PC-3 (cell line): Measurements from ENCODE around the gene HMOX1.

Source experiments
- EZH2 ChIP-seq: fragments of 300-600 bp; sonication (generic); IDR thresholded peaks from one replicate; pipeline ENCODE4 v1.6.1; 2017; ENCODE audit warnings: antibody characterized with exemption, mild to moderate bottlenecking, low read length; ENCODE audit not compliant: unreplicated experiment
- EZH2phosphoT487 ChIP-seq: fragments of 300-600 bp; sonication (generic); IDR thresholded peaks from 2 replicates; pipeline ENCODE4 v1.6.1; 2018; ENCODE audit warnings: mild to moderate bottlenecking, antibody characterized with exemption, low read length, borderline replicate concordance
- TF ChIP-seq, protein P1 (sequence below): fragments of 300-600 bp; sonication (generic); conservative IDR thresholded peaks from 2 replicates; pipeline ENCODE4 v1.5.1; 2017; ENCODE audit warnings: antibody characterized with exemption, low read depth, mild to moderate bottlenecking, low read length

DNA sequence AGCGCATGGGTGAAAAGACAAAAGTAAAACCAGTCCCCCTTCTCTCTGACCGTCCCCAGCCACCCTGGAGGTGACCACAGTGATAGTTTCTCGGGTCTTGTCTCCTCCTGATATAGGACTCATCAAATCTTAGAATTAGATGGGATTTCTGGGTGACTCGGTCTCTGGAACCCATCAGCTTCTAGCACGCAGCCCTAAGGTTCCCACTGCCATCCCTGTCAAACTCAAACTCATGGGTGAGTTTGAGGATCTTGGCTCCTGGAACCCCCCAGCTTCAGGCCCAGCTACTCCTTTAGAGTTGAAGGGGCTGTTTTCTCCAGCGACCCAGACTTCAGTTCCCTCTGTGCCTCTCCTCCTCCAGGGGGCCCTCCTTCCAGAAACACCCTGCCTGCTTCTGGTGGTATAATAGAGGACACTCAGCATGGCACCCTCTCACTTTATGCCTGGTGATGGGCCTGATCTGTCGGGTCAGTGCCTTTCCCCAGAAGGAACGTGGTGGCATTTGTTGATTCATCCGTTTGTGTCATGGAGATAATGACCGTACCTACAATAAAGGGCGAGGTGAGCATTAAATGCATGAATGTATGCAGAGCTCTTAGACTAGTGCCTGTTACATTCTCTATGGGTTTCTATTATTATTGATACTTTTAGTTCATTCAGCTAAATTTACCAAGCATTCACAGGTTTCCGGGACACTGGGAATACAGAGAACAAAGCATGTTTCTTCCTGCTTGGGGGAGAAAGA, 50.8 kb downstream of the HMOX1 start:
- TF ChIP-seq, protein P1, sequence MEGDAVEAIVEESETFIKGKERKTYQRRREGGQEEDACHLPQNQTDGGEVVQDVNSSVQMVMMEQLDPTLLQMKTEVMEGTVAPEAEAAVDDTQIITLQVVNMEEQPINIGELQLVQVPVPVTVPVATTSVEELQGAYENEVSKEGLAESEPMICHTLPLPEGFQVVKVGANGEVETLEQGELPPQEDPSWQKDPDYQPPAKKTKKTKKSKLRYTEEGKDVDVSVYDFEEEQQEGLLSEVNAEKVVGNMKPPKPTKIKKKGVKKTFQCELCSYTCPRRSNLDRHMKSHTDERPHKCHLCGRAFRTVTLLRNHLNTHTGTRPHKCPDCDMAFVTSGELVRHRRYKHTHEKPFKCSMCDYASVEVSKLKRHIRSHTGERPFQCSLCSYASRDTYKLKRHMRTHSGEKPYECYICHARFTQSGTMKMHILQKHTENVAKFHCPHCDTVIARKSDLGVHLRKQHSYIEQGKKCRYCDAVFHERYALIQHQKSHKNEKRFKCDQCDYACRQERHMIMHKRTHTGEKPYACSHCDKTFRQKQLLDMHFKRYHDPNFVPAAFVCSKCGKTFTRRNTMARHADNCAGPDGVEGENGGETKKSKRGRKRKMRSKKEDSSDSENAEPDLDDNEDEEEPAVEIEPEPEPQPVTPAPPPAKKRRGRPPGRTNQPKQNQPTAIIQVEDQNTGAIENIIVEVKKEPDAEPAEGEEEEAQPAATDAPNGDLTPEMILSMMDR, result no peak
- TF ChIP-seq EZH2 (no peak), EZH2phosphoT487 (no peak)
